Hepatocyte (in vitro differentiated cells): ENCODE measurements around the gene GMDS.

Experiments
- EZH2 ChIP-seq: fragments of 200-600 bp; sonication (generic); IDR thresholded peaks from 2 replicates; pipeline ENCODE4 v1.6.1; 2016; ENCODE audit warnings: antibody characterized with exemption, mild to moderate bottlenecking, borderline replicate concordance
- EZH2phosphoT487 ChIP-seq: fragments of 200-600 bp; sonication (generic); IDR thresholded peaks from one replicate; pipeline ENCODE4 v1.6.1; 2018; ENCODE audit warnings: antibody characterized with exemption, mild to moderate bottlenecking, low read depth, moderate library complexity; ENCODE audit not compliant: unreplicated experiment, severe bottlenecking
- TF ChIP-seq, protein P1 (sequence below): fragments of 200-600 bp; sonication (generic); IDR thresholded peaks from 2 replicates; pipeline ENCODE4 v1.5.1; 2016; ENCODE audit warnings: antibody characterized with exemption, mild to moderate bottlenecking; ENCODE audit not compliant: poor library complexity

DNA sequence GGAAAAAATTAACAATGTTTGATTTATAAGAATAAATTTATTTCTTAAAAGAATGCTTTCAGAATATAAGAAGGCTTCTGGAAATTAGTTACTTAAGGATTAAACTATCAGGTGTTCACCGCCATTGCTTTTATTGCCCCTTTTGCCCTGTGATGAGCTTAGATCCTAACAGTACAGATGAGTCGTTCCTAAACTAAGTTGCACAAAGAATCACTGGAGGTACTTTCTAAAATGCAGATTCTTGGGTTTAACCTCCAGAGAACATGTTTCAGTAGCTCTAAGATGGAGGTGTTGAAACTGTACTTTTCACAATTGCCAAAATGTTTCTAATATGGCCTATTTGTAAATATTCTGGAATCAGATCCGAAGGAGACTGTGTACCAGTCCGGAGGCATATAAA lies 211.9 kb downstream of the GMDS start:
- TF ChIP-seq, protein P1, sequence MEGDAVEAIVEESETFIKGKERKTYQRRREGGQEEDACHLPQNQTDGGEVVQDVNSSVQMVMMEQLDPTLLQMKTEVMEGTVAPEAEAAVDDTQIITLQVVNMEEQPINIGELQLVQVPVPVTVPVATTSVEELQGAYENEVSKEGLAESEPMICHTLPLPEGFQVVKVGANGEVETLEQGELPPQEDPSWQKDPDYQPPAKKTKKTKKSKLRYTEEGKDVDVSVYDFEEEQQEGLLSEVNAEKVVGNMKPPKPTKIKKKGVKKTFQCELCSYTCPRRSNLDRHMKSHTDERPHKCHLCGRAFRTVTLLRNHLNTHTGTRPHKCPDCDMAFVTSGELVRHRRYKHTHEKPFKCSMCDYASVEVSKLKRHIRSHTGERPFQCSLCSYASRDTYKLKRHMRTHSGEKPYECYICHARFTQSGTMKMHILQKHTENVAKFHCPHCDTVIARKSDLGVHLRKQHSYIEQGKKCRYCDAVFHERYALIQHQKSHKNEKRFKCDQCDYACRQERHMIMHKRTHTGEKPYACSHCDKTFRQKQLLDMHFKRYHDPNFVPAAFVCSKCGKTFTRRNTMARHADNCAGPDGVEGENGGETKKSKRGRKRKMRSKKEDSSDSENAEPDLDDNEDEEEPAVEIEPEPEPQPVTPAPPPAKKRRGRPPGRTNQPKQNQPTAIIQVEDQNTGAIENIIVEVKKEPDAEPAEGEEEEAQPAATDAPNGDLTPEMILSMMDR: no peak
- TF ChIP-seq EZH2 (no peak), EZH2phosphoT487 (no peak)
